ENCODE measurements around the gene KIF6.
A peak's percentile ranks its signal among the peaks of the same experiment; 100 is the strongest.

The KIF6 gene

DNA sequence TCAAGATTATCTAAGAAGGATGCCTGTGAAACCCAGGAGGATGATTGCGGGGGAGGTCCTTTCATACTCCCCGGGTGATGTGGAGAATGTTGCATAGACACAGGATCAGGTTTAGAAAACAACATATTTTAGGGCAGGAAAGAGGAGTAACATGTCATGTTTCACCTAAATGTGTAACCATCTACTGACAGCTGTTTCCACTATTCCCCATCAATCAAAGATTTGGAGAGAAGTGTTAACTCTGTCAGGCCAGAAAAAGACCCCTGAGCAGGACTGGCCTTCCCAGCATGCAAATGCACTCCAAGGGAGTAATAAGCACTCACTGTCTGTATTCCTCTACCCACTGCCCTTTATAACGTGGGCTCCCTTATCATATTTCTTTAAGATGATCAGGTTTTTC, 254.7 kb downstream of the KIF6 start:
- no peak for FAIRE-seq
- DNase-seq (ENCODE audit: insufficient read length, low spot score) = no peak

DNA sequence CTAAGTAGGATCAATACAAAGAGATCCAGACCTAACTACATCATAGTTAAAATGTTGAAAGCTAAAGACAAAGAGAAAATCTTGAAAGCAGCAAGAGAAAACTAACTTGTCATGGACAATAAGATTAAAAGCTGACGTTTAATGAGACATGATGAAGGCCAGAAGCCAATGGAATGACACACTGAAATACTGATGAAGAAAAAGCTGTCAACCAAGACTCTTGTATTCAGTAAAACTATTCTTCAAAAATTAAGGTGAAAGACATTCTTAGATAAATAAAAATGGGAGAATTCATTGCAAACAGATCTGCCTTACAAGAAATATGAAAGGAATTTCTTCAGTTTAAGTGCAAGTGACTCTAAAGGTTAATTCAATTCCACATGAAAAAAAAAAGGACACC, 256.8 kb downstream of the KIF6 start:
- no peak for FAIRE-seq

DNA sequence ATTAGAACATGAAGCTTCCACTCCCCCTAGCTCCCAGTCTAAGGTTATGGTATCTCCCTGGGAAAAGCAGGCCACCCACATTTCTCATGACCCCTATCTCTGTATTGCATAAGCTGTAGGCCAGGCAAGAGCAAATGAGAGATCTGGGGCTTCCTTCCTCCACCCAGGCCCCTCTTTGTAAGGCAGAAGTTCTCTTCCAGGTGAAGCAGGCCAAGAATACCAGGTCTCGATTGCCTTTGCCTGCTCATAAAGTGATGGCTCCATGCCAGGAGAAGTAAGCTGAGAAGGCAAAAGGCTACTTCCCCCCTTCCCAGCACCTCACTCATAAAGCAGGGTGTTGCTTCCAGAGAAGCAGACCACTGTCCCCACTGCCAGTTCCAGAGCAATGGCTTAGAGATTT, 258.6 kb downstream of the KIF6 start:
- FAIRE-seq (no peak), DNase-seq (ENCODE audit: insufficient read length, low spot score) (no peak)

More for the DNA sequence above, 256.8 kb downstream of the KIF6 start:
- DNase-seq (ENCODE audit: insufficient read length, low spot score) = no peak

DNA sequence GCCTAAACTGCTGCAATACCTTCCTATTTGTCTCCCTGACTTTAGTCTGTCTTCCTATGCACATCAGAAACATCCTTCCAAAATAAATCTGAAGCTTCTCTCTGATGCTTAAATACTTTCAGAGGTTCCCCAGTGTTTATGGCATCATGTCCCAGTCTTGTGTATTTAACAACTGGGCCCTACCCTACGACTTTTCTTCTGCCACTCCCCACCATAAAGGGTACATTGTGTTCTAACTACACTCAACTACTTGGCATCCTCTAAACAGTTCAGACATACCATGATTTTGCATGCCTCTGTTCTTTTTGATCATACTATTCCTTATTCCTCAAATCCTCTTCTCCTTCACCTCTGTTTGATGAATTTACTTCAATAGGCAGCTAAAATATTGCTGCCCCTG, 259.7 kb downstream of the KIF6 start:
- no peak for DNase-seq (ENCODE audit: insufficient read length, low spot score)
- no peak for FAIRE-seq

DNA sequence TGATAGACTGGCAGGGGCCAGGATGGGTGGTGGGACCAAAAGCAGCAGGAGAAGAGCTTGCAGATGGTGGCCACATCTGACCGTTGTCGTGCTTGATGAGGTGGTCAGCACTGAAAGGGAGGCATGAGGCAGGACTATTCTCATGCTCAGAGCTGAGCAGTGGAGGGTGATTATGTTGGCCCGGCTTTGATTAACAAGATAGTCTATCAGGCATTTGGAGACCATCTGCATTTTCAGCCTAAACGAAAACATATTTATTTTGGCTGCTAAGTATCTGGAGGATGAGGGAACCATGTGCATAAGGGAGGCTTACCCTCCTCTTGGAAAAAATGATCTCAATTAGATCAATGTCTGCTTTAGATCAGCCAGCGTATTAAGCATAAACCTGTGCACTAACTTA, 261.1 kb downstream of the KIF6 start:
- DNase-seq (ENCODE audit: insufficient read length, low spot score) (no peak), FAIRE-seq (no peak)

DNA sequence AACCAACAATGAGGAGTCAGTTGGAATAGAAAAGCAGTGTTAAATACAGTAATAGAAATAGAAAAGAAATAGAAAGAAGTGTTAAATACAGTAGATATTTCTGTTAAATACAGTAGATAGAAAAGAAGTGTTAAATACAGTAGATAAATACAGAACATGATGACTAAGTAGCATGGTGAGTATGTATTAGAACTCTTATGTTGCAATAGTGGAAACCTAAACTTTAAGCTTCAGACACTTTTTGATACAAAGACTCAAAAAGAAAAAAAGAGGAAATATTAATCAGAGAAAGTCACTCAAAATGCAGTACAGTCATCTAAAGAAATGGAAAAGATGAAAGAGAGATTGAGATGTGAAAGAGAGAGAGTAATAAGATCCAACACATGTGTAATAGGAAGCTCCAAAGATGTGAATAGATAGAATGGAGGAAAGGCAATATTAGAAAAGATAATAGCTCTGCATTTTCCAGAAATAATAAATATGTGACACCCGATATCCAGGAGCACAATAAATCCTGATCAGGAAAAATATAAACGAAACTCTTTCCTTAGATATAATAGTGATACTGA, 271.2 kb downstream of the KIF6 start:
- FAIRE-seq (no peak), DNase-seq (ENCODE audit: insufficient read length, low spot score) (no peak)

DNA sequence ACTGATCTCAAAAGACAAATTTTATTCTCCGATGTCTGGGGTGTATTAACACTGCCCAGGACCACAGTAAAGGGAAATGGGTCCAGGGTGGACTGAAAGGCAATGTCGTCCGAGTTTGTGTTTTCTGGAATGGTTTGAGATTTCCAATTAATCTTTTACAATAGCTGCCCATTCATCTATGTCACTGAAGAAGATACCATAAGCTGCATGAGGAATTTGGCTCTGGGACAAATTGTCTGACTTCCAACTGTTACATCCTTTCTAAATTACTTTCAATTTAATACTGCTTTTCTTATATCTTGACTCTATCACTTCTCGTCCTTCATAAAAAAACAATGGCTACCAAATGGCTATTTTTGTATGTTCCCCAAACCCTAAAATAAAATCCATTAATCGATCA, 272.0 kb downstream of the KIF6 start:
- FAIRE-seq (no peak), DNase-seq (ENCODE audit: insufficient read length, low spot score) (no peak)

DNA sequence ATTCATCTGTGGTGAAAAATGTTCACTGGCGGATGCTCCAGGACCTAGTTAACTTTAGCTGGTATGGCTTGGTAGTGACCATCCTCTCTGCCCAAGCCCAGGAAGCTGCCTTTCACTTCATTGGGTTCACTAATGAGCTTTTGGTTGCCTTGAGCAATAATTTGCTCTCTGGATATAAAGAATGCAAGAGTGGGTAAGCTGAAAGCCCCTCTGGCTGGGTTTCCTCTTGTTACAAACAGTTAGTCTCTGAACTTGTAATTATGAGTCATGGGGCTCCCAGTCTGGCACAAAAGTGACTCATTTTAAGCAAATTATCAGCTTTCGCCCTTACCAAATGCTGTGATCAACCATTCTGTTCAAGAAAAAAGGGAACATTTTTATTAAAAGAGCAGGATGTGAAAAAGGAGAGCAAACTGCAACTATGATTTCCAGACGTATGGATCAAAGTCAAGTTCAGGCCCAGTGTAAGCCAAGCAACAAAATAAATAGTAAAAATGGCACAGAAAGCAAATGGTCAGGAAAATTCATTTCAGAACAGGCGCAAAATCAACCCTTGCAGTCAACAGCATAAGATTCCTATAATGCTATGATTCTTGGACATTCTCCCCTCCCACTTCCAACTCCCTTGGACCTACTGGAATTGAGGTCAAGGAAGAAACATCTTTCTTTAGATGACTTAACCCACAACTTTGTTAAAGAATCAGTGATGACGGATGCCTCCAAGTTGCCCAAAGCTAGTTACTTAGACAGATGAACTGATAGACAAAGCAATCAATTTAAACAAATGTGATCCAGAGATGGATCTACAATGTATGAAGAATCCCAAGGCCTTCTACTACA, 272.7 kb downstream of the KIF6 start:
- no peak for FAIRE-seq
- DNase-seq (ENCODE audit: insufficient read length, low spot score) = no peak

DNA sequence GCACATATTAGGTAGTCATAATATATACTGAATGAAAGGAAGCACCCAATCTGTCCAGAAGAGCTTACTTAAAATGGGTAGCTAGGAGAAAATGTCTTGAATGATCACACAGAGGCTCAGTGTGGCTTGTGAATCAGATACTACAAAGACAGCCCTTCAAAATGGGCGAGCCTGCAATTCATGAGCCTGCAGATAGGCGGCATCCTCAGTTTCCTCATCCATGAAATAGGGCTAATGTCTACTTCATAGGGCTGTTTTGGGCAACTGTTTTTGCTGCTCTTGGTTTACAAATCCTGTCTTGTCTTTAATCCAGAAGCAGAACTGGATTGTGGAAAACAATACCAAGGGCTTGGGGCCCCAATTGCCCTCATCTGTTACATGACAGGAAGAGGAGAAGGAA, 273.4 kb downstream of the KIF6 start:
- DNase-seq (ENCODE audit: insufficient read length, low spot score) = no peak
- peak; percentile 66 for FAIRE-seq

DNA sequence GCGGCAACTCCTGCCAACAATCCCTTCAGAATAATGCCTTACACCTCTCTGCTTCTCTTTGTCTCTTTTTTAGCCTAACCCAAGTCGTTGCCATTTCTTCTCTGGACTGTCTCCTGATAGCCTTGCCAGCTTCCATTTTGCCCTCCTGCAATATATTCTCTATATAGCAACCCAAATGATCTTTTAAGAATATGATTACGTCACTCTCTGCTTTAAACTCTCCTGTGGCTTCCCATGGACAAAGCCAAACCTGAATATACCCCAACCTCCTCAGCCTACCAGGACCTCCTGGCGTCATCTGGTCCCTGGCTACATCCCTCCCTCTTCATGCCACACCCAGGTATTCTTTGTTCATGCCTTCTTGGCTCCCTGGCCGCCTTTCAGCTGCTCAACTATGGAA, 276.2 kb downstream of the KIF6 start:
- no peak for DNase-seq (ENCODE audit: insufficient read length, low spot score)
- FAIRE-seq = no peak

DNA sequence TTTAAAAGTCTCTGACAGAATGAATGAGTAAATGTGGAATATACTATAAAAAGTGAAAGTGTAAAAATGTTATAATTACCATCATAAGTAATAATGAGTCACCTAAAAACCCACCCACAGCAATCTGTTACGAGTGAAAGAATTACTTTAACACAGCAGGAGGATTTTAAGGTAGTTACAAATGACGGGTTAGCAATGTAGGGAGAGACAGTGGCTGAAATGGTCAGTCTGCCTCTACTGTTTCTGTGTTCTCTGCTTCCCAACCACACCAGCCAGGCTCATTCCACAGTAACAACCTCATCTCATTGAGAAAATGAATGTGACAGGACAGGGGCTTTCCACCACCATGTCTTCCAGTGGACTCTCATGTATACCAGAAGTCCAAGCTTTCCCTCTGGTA, 278.3 kb downstream of the KIF6 start:
- no peak for DNase-seq (ENCODE audit: insufficient read length, low spot score)
- no peak for FAIRE-seq

DNA sequence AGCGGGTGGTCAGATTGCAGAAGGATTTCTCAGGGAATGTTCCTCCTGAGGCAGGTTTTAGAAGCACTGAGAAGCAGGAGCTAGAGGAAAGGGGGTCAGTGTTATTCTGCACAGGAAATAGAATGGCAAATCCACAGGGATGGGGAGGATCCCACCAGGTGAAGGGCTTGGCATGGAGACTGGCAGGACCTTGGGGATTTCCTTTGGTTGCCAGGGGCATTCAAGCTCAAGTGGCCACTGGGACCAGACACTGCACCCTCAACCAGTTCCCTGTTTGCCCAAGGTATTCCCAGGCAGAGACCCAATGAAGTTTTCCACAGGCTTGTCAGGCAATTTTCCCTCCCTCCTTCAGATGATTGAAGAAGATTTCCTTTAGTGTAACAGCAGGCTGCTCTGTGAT, 279.5 kb downstream of the KIF6 start:
- no peak for DNase-seq (ENCODE audit: insufficient read length, low spot score)
- FAIRE-seq = no peak

DNA sequence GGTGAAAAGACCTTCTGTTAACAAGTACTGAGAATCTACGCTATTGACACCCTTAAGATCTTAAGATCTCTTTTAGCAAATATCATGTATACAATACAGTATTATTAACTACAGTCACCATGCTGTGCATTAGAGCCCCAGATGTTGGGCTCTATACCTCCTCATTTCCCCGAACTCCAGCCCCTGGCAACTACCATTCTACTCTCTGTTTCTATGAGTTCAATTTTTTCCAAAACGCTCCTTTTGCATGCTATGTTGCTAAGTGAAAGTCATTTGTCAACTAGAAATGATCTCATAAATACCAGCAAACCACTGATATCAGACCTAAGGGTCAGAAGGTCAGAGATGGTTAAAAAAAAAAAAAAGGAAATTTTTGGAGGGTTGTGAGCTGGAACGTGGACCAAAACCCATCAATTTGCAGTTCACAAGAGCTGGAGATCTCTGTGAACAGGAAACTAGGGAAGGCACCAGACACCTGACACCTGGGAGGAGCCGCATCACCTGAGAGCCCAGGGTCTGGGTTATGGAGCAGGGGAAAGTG, 280.7 kb downstream of the KIF6 start:
- DNase-seq (ENCODE audit: insufficient read length, low spot score) = no peak
- no peak for FAIRE-seq

DNA sequence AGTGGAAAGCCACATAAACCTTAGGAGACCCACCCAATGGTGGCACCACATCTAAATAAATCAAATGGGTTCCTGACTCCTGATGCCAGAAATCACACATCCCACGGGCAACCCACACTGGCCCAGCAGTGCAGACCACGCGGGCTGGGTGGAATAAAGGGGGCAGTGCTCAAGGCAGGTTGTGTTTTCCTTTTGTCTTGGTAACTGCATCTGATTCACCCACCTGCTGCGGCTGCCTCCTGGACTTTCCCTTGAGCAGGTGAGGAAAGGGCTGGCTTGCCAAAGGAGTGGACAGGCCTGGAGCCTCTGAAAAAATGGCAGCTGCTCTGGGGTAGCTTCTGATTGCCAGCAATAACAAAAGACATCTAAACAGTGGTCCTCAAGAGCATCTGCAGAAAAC, 283.2 kb downstream of the KIF6 start:
- FAIRE-seq (no peak), DNase-seq (ENCODE audit: insufficient read length, low spot score) (no peak)

DNA sequence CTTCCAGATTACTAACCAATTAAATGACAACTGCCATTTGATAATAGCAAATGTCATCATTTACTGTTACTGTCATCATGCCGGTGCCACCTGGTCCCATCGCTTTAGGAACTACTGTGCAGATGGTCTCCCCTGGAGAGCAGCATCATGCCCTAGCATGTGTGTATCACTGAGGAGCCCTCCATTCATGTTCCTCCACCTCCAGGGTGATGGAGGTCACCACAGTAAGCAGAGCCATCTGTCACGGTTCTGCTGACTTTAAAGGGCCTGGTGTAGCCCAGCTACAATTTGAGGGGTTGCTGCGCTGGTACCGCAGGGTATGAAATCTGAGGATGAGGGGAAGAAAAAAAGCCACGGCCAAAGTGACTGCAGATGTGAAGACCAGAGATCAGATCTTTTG, 283.9 kb downstream of the KIF6 start:
- FAIRE-seq (no peak), DNase-seq (ENCODE audit: insufficient read length, low spot score) (no peak)

DNA sequence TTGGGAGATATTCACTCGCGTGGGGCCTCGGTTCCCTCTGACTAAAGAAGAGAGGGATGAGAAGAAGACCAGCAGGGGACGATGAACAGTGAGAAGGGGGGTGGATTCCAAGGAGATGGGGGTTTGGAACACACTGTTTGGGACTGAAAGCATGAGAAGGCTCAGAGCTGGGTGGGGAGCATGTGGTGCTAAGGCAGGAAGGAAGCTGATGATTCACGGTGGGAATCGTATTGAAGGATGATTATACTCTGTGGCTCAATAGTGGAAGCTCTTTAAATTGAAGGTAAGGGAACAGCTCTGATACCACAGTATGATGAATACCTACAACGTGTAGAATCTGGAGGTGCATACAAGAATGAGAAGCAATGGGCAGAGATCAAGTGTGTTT, 285.2 kb downstream of the KIF6 start:
- no peak for DNase-seq (ENCODE audit: insufficient read length, low spot score)
- FAIRE-seq = no peak

DNA sequence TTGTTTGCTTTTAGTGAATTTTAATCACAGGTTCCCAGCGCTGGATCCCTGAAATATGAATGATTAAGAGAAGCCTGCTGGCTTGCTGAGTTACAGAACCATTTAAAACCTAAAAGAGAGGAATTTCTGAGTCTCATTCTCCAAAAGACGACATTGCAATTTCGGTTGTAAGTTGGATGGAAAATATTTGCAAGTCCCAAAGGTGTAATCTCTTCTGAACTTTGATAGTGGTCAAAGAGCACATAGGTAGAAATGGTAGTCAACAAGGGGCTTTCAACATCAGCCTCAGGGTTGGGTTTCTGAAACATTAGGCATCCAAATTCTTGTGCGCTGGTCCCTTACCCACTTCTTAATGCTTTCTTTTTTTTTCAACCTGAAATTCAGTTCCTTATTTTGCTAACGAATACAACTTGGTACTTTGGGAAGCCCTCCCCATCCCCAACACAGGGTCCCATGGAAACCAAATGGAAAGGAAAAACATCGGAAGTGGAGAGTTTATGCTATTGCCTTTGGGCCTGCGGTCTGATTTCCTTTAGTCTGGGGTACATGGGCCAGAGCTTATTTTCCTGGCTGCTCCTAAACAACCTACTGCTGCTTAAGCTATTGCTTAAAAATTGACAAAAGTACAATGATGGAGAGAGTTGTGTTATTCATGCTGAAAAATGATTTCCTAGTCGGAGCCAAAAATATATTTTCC, 285.7 kb downstream of the KIF6 start:
- FAIRE-seq (no peak), DNase-seq (ENCODE audit: insufficient read length, low spot score) (no peak)

DNA sequence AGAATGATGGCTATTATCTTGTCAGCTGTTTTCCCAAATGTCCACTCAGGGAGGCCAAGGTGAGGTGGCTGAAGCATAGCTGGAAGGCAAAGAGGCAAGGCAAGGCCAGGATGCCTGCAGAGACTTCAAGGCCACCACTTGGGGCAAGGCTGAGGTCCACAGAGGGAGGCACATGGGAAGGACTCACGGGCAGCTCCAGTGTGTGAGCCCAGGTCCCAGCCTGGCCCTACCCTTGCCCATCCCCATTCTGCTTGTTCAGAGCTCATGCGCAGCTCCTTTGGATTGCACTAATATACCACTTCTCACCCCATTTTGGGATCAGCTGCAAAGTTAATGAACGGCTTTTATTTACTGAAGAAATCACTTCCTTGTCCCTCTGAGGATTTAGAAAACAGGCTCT, 291.6 kb downstream of the KIF6 start:
- FAIRE-seq (no peak), DNase-seq (ENCODE audit: insufficient read length, low spot score) (no peak)

DNA sequence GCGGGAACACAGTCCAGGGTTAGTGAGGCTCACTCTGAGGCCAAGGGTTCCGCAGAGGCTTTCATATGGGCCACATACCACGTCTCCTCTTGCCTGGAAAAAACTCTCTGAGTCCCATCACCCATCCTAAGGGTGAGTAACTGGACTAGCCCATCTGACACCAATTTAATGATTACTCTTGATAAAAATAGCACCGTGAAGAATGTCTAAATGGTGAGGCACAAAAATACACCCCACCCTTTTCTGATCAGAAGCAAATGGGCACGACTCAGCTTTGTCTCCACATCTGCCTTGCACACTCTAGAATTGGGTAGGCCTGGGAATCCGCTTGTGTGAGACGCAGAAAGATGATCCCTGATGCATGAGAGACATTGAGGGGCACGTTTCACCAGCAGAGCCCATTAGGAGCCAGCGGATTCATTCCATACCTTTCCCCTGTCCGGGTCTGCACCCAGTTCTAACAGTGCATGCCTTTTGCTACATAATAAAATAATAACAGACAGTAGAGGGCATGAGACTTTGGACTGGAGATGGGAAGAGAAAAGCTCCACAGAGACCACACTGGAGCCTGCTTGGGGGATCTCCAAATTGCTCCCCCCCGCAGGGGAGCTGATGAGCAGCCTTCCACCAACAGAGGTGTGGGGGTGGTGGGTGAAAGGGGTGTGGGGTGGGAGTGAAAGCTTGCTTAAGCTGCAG, 292.7 kb downstream of the KIF6 start:
- DNase-seq (ENCODE audit: insufficient read length, low spot score) (no peak), FAIRE-seq (no peak)

DNA sequence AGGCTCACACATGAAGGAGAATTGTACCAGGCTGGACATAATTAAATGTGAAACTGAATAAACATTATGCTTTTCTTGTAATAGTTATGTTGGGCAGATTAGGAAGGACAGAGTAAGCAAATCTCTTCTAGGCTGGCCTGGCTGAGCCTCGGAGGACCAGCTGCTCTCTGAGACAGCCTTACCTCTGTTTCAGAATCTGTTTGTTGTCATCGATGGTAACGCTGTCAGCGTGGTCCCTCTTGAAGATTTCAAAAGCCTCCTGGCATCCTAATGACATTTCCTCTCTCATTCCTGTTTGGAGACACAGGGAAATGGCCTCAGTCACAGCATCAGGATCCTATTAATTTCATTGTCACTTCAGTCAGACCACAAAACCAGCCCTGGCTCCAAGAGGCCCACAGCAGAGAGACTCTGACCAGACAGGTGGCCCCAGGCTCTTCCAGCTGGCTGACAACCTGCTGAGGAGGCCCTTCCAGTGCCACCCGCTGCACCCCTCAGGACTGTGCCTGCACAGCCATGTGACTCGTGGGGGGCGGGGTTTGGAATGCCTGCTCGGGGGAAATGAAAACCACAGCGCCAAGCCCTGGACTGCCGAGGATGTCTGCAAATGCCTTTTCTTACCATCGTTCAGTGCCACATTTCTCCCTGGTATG, 294.2 kb downstream of the KIF6 start:
- FAIRE-seq (no peak), DNase-seq (ENCODE audit: insufficient read length, low spot score) (no peak)

DNA sequence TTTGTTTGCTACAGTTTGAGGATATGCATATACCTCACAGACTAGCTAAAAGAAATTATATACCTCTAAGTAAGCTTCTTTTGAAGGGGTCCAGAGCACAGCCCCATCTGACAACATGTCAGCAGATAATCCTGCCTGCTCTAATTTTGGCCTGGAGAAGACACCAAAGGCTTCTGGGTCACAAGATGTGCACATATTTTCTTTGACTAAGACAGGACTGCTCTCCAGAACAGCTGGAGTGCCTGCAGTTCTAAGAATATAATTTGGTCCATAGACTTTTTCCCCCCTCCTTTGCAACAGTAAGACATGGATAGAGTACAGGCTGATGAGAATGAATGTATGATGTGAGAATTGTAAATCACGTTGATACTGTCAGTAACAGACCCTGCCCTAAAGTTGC, 294.8 kb downstream of the KIF6 start:
- FAIRE-seq (no peak), DNase-seq (ENCODE audit: insufficient read length, low spot score) (no peak)

Measured in GM19239 (cell line).